Measurements from ENCODE around the gene FXYD2.

Gene FXYD2

GRCh38 chr11:117795638-117796455, 28.7 kb downstream of the FXYD2 start:
- no peak overlapping the region for H3K4me3 ChIP-seq (ENCODE audit: low read depth, low read length, poor library complexity, severe bottlenecking)
- no peak overlapping the region for H3K9ac ChIP-seq (ENCODE audit: low read length)
- no peaks in the 10 kb centered on the region for H3K4me1 ChIP-seq (ENCODE audit: insufficient read depth, low read length, severe bottlenecking)
- no peaks in the 10 kb centered on the region for H4K20me1 ChIP-seq (ENCODE audit: insufficient read depth, low read length)
- H3K27ac ChIP-seq (ENCODE audit: low read depth, low read length, poor library complexity, severe bottlenecking): no peak overlapping the region
- H3K36me3 ChIP-seq (ENCODE audit: insufficient read depth, low read length): no peaks in the 10 kb centered on the region
- no peaks in the 10 kb centered on the region for H3K27me3 ChIP-seq (ENCODE audit: insufficient read depth, low read length)
- TF ChIP-seq EZH2 (IDR thresholded peaks at IDR 0.05; ENCODE audit: borderline replicate concordance, low read length) (no peak), CTCF (IDR thresholded peaks at IDR 0.05; ENCODE audit: low read length) (no peak)
- no peak overlapping the region for H2AFZ ChIP-seq (ENCODE audit: low read length)
- no peaks in the 10 kb centered on the region for H3K79me2 ChIP-seq (ENCODE audit: insufficient read depth, low read length)
- H3F3A ChIP-seq (ENCODE audit: insufficient read depth, low read length): no peaks in the 10 kb centered on the region
- H3K9me3 ChIP-seq (ENCODE audit: low read length): no peaks in the 10 kb centered on the region
- no peaks in the 10 kb centered on the region for H3K9me2 ChIP-seq (ENCODE audit: low read depth, low read length)
- no peak overlapping the region for H3K4me2 ChIP-seq (ENCODE audit: low read length)

GRCh38 chr11:117794772-117795629, 29.5 kb downstream of the FXYD2 start:
- H3F3A ChIP-seq (ENCODE audit: insufficient read depth, low read length): no peaks in the 10 kb centered on the region
- H3K36me3 ChIP-seq (ENCODE audit: insufficient read depth, low read length): no peaks in the 10 kb centered on the region
- no peaks in the 10 kb centered on the region for H3K9me2 ChIP-seq (ENCODE audit: low read depth, low read length)
- H3K4me2 ChIP-seq (ENCODE audit: low read length): no peak overlapping the region
- H3K27me3 ChIP-seq (ENCODE audit: insufficient read depth, low read length): no peaks in the 10 kb centered on the region
- no peaks in the 10 kb centered on the region for H4K20me1 ChIP-seq (ENCODE audit: insufficient read depth, low read length)
- no peak overlapping the region for H3K4me3 ChIP-seq (ENCODE audit: low read depth, low read length, poor library complexity, severe bottlenecking)
- H3K9me3 ChIP-seq (ENCODE audit: low read length): no peaks in the 10 kb centered on the region
- no peaks in the 10 kb centered on the region for H3K79me2 ChIP-seq (ENCODE audit: insufficient read depth, low read length)
- H3K9ac ChIP-seq (ENCODE audit: low read length): no peak overlapping the region
- no peak overlapping the region for H2AFZ ChIP-seq (ENCODE audit: low read length)
- no peak overlapping the region for H3K27ac ChIP-seq (ENCODE audit: low read depth, low read length, poor library complexity, severe bottlenecking)
- H3K4me1 ChIP-seq (ENCODE audit: insufficient read depth, low read length, severe bottlenecking): no peaks in the 10 kb centered on the region
- TF ChIP-seq EZH2 (IDR thresholded peaks at IDR 0.05; ENCODE audit: borderline replicate concordance, low read length): no peak
- TF ChIP-seq CTCF (IDR thresholded peaks at IDR 0.05; ENCODE audit: low read length): no peak

- Histone ChIP-seq H3F3A (ENCODE audit: insufficient read depth, low read length) (no peaks in the 10 kb centered on the region), H3K36me3 (ENCODE audit: insufficient read depth, low read length) (no peaks in the 10 kb centered on the region), H3K9ac (ENCODE audit: low read length) (no peak overlapping the region), H2AFZ (ENCODE audit: low read length) (no peak overlapping the region), H3K4me1 (ENCODE audit: insufficient read depth, low read length, severe bottlenecking) (no peaks in the 10 kb centered on the region), H3K27ac (ENCODE audit: low read depth, low read length, poor library complexity, severe bottlenecking) (no peak overlapping the region), H3K27me3 (ENCODE audit: insufficient read depth, low read length) (no peaks in the 10 kb centered on the region), H3K9me3 (ENCODE audit: low read length) (no peaks in the 10 kb centered on the region), H3K79me2 (ENCODE audit: insufficient read depth, low read length) (no peaks in the 10 kb centered on the region), H3K9me2 (ENCODE audit: low read depth, low read length) (no peaks in the 10 kb centered on the region), H3K4me2 (ENCODE audit: low read length) (no peak overlapping the region), H3K4me3 (ENCODE audit: low read depth, low read length, poor library complexity, severe bottlenecking) (no peak overlapping the region), H4K20me1 (ENCODE audit: insufficient read depth, low read length) (no peaks in the 10 kb centered on the region)
- TF ChIP-seq CTCF (IDR thresholded peaks at IDR 0.05; ENCODE audit: low read length): no peak
- no peak for TF ChIP-seq EZH2 (IDR thresholded peaks at IDR 0.05; ENCODE audit: borderline replicate concordance, low read length)
Measured at GRCh38 chr11:117794135-117794534, 30.4 kb downstream of the FXYD2 start.
